HCT116 (cell line): ENCODE results near the gene ECSCR.

ENCODE experiments used
- ATF3 ChIP-seq: IDR thresholded peaks from 2 replicates; pipeline ENCODE4 v1.6.1; 2012
- CTCF ChIP-seq, 3 experiments: fragments of 200-600 bp in 1 of 3; sonication (generic) in 1 of 3; IDR thresholded peaks in 2 of 3; conservative IDR thresholded peaks in 1 of 3; 2 replicates each; pipeline ENCODE4 v1.5.1; 2012 to 2017; ENCODE audit warnings: low read depth in 2 of 3, low read length in 2 of 3, antibody characterized with exemption in 1 of 3, borderline replicate concordance in 1 of 3, control low read depth in 1 of 3, mild to moderate bottlenecking in 1 of 3, mixed read lengths in 1 of 3, mixed run types in 1 of 3, moderate library complexity in 1 of 3; ENCODE audit not compliant: insufficient read depth in 1 of 3
- EGR1 ChIP-seq: IDR thresholded peaks from 2 replicates; pipeline ENCODE4 v1.6.1; 2012; ENCODE audit warnings: low read depth
- EZH2phosphoT487 ChIP-seq: fragments of 200-600 bp; IDR thresholded peaks from 2 replicates; pipeline ENCODE4 v1.6.1; 2018; ENCODE audit warnings: antibody characterized with exemption, borderline replicate concordance
- JUND ChIP-seq: IDR thresholded peaks from 2 replicates; pipeline ENCODE4 v1.6.1; 2012
- POLR2A ChIP-seq: IDR thresholded peaks from 2 replicates; pipeline ENCODE4 v1.7.0; 2011; ENCODE audit warnings: borderline replicate concordance; ENCODE audit not compliant: insufficient read depth, insufficient read length; ENCODE audit errors: extremely low read depth
- POLR2AphosphoS5 ChIP-seq: IDR thresholded peaks from 2 replicates; pipeline ENCODE4 v1.6.1; 2011; ENCODE audit warnings: mild to moderate bottlenecking, low read depth, low read length, moderate library complexity
- TCF7L2 ChIP-seq: IDR thresholded peaks from 2 replicates; pipeline ENCODE4 v1.7.0; 2011; ENCODE audit warnings: borderline replicate concordance, inconsistent platforms; ENCODE audit not compliant: insufficient read depth, insufficient read length; ENCODE audit errors: extremely low read depth
- TF ChIP-seq, protein P1 (sequence below): IDR thresholded peaks from 2 replicates; pipeline ENCODE4 v1.6.1; 2012
- TF ChIP-seq, protein P2 (sequence below): IDR thresholded peaks from 2 replicates; pipeline ENCODE4 v1.6.1; 2012; ENCODE audit warnings: low read depth

- no peak for TF ChIP-seq TCF7L2
- TF ChIP-seq CTCF (IDR thresholded peaks at IDR 0.05 in 2 of 3, conservative IDR thresholded peaks at IDR 0.05 in 1 of 3; ENCODE audit: borderline replicate concordance in 1 of 3, insufficient read depth in 1 of 3, low read depth in 2 of 3, low read length in 2 of 3): no peak
- TF ChIP-seq, protein P1, sequence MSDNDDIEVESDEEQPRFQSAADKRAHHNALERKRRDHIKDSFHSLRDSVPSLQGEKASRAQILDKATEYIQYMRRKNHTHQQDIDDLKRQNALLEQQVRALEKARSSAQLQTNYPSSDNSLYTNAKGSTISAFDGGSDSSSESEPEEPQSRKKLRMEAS: no peak
- no peak for TF ChIP-seq JUND
- no peak for TF ChIP-seq POLR2A
- TF ChIP-seq ATF3: no peak
- no peak for TF ChIP-seq EGR1
- TF ChIP-seq EZH2phosphoT487: no peak
- no peak for TF ChIP-seq POLR2AphosphoS5
- TF ChIP-seq, protein P2, sequence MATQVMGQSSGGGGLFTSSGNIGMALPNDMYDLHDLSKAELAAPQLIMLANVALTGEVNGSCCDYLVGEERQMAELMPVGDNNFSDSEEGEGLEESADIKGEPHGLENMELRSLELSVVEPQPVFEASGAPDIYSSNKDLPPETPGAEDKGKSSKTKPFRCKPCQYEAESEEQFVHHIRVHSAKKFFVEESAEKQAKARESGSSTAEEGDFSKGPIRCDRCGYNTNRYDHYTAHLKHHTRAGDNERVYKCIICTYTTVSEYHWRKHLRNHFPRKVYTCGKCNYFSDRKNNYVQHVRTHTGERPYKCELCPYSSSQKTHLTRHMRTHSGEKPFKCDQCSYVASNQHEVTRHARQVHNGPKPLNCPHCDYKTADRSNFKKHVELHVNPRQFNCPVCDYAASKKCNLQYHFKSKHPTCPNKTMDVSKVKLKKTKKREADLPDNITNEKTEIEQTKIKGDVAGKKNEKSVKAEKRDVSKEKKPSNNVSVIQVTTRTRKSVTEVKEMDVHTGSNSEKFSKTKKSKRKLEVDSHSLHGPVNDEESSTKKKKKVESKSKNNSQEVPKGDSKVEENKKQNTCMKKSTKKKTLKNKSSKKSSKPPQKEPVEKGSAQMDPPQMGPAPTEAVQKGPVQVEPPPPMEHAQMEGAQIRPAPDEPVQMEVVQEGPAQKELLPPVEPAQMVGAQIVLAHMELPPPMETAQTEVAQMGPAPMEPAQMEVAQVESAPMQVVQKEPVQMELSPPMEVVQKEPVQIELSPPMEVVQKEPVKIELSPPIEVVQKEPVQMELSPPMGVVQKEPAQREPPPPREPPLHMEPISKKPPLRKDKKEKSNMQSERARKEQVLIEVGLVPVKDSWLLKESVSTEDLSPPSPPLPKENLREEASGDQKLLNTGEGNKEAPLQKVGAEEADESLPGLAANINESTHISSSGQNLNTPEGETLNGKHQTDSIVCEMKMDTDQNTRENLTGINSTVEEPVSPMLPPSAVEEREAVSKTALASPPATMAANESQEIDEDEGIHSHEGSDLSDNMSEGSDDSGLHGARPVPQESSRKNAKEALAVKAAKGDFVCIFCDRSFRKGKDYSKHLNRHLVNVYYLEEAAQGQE: no peak
Measured at GRCh38 chr5:139404484-139404840, 58.1 kb downstream of the ECSCR start.
